ENCODE data around the gene ENTPD1.
"Not testable (repeated sequence)": the region's sequence is repeated elsewhere in the genome, so short reads cannot be mapped to it uniquely, and the experiment has no call there.

ENTPD1 gene

GRCh38 chr10:95798096-95798855, 42.3 kb downstream of the ENTPD1 start:
- no peak for DNase-seq

DNA sequence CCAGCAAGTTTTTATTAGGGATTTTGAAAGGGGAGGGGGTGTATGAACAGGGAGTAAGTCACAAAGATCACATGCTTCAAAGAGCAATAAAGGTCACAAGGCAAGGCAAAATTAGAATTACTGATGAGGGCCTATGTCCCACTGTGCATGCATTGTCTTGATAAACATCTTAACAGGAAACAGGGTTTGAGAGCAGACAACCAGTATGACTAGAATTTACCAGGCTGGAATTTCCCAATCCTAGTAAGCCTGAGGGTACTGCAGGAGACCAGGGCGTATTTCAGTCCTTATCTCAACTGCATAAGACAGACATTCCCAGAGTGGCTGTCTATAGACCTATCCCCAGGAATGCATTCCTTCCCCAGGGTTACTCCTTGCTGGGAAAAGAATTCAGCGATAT, 44.3 kb downstream of the ENTPD1 start:
- not testable (repeated sequence) for DNase-seq

DNA sequence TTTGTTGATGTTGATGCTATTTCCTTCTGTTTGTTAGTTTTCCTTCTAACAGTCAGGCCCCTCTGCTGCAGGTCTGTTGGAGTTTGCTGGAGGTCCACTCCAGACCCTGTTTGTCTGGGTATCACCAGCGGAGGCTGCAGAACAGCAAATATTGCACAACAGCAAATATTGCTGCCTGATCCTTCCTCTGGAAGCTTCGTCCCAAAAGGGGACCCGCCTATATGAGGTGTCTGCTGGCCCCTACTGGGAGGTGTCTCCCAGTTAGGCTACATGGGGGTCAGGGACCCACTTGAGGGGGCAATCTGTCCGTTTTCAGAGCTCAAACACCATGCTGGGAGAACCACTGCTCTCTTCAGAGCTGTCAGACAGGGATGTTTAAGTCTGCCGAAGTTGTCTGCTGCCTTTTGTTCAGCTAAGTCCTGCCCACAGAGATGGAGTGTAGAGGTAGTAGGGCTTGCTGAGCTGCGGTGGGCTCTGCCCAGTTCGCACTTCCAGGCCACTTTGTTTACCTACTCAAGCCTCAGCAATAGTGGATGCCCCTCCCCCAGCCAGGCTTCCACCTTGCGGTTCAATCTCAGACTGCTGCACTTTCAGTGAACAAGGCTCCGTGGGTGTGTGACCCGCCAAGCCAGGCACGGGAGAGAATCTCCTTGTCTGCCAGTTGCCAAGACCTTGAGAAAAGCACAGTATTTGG, 50.9 kb downstream of the ENTPD1 start:
- not testable (repeated sequence) for DNase-seq

DNA sequence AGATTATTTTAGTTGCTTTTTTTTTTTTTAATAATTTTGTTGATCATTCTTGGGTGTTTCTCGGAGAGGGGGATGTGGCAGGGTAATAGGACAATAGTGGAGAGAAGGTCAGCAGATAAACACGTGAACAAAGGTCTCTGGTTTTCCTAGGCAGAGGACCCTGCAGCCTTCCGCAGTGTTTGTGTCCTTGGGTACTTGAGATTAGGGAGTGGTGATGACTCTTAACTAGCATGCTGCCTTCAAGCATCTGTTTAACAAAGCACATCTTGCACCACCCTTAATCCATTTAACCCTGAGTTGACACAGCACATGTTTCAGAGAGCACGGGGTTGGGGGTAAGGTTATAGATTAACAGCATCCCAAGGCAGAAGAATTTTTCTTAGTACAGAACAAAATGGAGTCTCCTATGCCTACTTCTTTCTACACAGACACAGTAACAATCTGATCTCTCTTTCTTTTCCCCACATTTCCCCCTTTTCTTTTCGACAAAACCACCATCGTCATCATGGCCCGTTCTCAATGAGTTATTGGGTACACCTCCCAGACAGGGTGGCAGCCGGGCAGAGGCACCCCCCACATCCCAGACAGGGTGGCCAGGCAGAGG, 52.8 kb downstream of the ENTPD1 start:
- not testable (repeated sequence) for DNase-seq

- no peak for DNase-seq
These were observed 53.6 kb downstream of the ENTPD1 start for GRCh38 chr10:95809370-95810197.

DNA sequence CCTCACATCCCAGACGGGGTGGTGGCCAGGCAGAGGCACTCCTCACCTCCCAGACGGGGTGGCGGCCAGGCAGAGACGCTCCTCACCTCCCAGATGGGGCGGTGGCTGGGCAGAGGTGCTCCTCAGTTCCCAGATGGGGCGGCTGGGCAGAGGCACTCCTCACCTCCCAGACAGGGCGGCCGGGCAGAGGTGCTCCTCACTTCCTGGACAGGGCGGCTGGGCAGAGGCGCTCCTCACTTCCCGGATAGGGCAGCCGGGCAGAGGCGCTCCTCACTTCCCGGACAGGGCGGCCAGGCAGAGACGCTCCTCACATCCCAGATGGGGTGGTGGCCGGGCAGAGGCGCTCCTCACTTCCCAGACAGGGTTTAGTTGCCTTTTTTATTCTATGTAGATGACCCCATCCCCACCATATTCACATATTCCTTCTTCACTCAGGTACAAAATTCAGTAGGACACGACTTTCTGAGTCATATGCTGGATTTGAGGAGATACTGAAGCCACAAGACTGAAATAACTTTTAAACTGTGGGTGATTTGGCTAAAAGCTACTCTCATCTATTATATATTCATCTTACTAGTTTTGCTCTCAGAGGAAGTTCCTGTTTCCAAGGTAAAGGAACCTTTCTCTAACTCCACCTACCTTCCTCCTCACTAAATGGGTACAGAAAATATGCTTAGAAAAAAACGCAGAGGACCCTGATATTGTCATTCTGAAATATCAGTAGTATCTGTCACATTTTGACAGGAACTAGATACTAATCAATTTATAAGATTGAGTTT, 54.4 kb downstream of the ENTPD1 start:
- DNase-seq = no peak

GRCh38 chr10:95813054-95813685, 57.2 kb downstream of the ENTPD1 start:
- no peak for DNase-seq

- DNase-seq = no peak
These were observed 58.2 kb downstream of the ENTPD1 start for GRCh38 chr10:95814011-95814727.

- DNase-seq = no peak
These were observed 59.2 kb downstream of the ENTPD1 start for GRCh38 chr10:95815133-95815532.

DNA sequence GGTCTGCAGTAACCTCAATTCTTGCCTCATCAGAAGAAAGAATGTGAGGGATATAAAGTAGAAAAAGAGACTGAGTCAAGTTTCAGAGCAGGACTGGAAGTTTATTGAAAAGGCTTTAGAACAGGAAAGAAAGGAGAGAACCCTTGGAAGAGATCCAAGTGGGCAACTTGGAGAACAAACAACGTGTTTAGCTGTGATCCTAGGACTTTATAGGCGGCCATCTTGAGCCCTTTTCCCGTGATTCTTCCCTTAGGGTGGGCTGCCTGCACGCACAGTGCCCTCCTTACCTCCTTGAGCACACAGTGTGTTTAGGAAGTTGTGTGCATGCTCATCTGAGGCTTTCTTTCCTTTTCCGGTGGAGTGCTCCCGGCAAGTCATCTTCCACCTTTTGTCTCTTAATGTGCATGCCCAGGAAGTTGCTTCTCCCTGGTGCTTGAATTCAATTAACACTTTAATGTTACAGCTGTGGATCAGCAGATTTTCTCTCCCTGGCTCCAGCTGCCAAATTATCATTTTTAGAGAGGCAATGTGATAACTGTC, 59.8 kb downstream of the ENTPD1 start:
- no peak for DNase-seq

DNA sequence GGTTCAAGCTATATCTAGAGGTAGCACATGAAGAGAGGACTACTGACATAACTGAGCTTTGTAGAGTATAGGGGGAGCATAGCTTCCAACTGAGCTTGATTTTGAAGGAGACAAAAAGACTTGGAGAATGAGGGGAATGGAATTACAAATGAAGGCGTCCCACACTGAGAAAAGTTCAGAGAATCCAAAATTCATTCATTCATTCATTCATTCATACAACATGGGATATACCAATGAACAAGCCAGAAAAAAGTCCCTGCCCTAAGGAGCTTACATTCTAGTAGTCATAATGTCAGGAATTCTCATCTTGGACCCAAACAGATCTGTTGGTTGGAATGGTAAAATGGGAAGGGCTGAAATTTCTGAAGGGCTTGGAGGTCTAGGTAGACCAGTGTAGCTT, 62.0 kb downstream of the ENTPD1 start:
- no peak for DNase-seq

GRCh38 chr10:95818668-95819067, 62.7 kb downstream of the ENTPD1 start:
- DNase-seq = no peak

DNA sequence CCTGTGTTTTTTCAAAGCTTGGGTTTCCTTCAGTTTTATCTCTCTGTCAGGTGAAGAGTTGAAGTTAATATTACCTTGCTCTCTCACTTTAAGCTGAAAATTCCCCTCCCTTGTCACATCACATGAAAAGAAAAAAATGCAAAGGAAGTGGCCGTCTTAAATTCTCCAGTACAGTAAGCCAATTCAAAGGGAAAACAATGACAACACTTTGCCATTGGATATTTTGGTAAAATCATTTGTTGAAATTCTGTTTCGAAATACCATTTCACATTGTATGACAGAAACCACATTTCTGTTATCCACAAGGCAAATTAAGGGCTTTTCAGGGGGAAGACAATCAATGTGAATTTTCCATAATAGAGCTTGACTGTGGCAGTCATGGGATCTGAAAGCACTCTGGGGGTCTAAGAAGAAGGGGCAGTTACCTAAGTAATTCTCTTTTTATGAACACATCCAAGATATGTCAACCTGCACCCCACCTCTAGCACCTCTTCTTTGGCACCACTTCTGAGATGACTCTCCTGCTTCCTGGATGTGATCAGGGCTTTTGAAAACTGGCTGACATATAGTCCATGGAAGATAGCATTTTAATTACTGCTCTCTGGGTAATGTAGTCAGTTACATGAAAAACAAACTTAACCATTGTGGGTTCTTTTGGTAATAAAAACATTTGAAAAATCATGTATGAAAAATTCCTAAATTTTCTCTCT, 63.8 kb downstream of the ENTPD1 start:
- DNase-seq = no peak

DNA sequence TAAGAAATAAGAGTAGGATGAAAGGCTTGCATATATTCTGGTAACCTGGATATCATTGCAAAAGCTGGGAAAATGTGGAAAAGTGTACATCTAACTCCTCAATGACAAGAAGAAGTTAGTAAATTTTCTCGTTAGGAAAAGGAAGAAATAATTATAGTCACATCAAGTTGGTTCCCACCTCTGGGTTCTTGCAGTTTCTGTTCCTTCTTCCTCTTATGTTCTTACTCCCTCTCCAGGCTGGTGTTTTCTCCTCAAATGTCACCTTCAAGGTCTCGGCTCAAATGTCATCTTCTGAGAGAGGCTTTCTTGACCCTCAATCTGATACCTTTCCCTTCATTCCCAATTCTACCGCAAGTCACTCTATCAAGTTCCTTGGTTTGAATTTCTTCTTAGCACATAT, 64.4 kb downstream of the ENTPD1 start:
- DNase-seq = no peak

DNA sequence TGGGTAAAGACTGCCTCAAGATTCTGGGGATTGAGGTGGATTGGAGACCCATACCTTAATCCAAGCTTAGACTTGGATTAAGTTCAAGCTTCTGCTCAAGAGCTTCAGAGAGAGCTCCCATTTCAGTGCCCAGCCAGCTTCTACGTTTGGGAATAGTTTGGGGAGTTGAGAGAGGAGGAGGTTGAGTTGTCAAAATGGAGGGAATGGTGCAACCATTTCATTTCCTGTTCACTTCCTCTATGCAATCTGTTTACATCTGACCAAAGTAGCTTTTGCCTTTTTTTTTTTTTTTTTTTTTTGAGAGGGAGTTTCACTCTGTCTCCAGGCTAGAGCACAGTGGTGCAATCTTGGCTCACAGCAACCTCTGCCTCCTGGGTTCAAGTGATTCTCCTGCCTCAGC, 65.8 kb downstream of the ENTPD1 start:
- no peak for DNase-seq

GRCh38 chr10:95830044-95830443, 74.1 kb downstream of the ENTPD1 start:
- no peak for DNase-seq

DNA sequence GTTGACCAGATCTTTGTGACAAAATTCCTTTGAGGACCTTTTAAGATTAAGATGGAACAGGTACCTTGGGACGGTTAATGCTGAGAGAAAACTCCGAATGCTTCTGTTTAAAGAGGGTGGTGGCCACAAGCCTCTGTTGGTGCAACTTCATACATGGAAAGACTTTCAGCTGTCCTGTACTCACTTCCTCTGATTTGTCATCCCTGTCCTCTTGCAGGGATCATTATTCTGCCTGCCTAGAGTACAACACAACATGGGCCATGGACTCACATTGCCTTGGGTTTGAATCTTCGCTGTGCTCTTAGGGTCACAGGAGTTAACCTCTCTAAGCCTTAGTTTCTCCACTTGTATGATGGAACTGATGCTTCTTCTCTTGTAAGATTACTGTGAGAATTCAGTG, 75.1 kb downstream of the ENTPD1 start:
- DNase-seq = no peak

GRCh38 chr10:95831515-95831914, 75.6 kb downstream of the ENTPD1 start:
- no peak for DNase-seq

GRCh38 chr10:95832216-95833041, 76.5 kb downstream of the ENTPD1 start:
- DNase-seq = no peak
